WTC11 (cell line): ENCODE data around the gene CDH2.

Experiments used
- CTCF ChIP-seq: fragments of 200-600 bp; IDR thresholded peaks from 2 replicates; pipeline ENCODE4 v1.8.0; 2022; ENCODE audit warnings: antibody characterized with exemption
- EMX1 ChIP-seq: fragments of 250-450 bp; sonication (Bioruptor Pico); IDR thresholded peaks from 2 replicates; pipeline ENCODE4 v1.8.0; 2021; ENCODE audit warnings: mild to moderate bottlenecking
- NR1H2 ChIP-seq: sonication (generic); formaldehyde crosslinking; IDR thresholded peaks from 2 replicates; pipeline ENCODE4 v1.9.0; 2021; ENCODE audit warnings: mild to moderate bottlenecking, moderate library complexity, missing genetic modification reagents
- ZBTB21 ChIP-seq: sonication (generic); formaldehyde crosslinking; IDR thresholded peaks from 2 replicates; pipeline ENCODE4 v1.8.1; 2023; ENCODE audit warnings: mild to moderate bottlenecking, missing genetic modification reagents, borderline replicate concordance

DNA sequence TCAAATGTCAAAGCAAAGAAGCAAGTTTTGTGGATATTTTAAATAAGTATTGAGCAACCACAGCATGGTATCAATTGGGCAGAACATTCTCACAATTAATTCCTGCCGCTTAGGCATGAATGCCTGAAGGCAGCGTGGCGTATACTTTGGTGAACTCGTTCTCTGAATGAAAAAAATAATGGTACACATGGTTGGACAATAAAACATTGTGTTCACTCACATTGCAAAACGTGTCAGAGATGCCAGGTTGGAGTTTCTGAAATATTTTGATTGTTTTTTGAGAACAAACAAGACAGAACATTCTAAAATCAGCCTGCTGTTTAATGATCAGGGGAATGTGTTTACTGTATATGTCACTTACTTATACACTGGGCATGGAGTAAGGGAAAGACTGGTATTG lies 254.2 kb downstream of the CDH2 start:
- no peak for TF ChIP-seq EMX1 (CRISPR knock-in tag)
- TF ChIP-seq ZBTB21 (CRISPR knock-in tag), result no peak
- TF ChIP-seq CTCF, result no peak
- TF ChIP-seq NR1H2 (CRISPR knock-in tag), result no peak
